ENCODE results near the gene STK32B.

Gene STK32B

GRCh38 chr4:5040856-5041620, 10.2 kb upstream of the STK32B start:
- TF ChIP-seq, protein P1, sequence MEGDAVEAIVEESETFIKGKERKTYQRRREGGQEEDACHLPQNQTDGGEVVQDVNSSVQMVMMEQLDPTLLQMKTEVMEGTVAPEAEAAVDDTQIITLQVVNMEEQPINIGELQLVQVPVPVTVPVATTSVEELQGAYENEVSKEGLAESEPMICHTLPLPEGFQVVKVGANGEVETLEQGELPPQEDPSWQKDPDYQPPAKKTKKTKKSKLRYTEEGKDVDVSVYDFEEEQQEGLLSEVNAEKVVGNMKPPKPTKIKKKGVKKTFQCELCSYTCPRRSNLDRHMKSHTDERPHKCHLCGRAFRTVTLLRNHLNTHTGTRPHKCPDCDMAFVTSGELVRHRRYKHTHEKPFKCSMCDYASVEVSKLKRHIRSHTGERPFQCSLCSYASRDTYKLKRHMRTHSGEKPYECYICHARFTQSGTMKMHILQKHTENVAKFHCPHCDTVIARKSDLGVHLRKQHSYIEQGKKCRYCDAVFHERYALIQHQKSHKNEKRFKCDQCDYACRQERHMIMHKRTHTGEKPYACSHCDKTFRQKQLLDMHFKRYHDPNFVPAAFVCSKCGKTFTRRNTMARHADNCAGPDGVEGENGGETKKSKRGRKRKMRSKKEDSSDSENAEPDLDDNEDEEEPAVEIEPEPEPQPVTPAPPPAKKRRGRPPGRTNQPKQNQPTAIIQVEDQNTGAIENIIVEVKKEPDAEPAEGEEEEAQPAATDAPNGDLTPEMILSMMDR (IDR thresholded peaks at IDR 0.05): no peak

GRCh38 chr4:5041699-5042098, 9.6 kb upstream of the STK32B start:
- Histone ChIP-seq H2AFZ (no peak overlapping the region), H3K4me2 (ENCODE audit: low read length) (no peak overlapping the region), H3K79me2 (no peaks in the 10 kb centered on the region), H3K9ac (no peak overlapping the region), H3K27me3 (ENCODE audit: control insufficient read depth, insufficient read depth, low read length) (no peaks in the 10 kb centered on the region), H3K4me1 (no peaks in the 10 kb centered on the region), H3K36me3 (ENCODE audit: control insufficient read depth, insufficient read depth, low read length) (no peaks in the 10 kb centered on the region), H3K27ac (no peak overlapping the region), H3K4me3 (ENCODE audit: low read depth, low read length) (no peak overlapping the region), H3K9me3 (ENCODE audit: control insufficient read depth, low read length) (no peaks in the 10 kb centered on the region)
- TF ChIP-seq, protein P1 (IDR thresholded peaks at IDR 0.05): no peak

More at GRCh38 chr4:5040856-5041620, 10.2 kb upstream of the STK32B start:
- no peaks in the 10 kb centered on the region for H3K9me3 ChIP-seq (ENCODE audit: control insufficient read depth, low read length)
- no peaks in the 10 kb centered on the region for H3K36me3 ChIP-seq (ENCODE audit: control insufficient read depth, insufficient read depth, low read length)
- H2AFZ ChIP-seq: no peak overlapping the region
- H3K79me2 ChIP-seq: no peaks in the 10 kb centered on the region
- H3K27ac ChIP-seq: no peak overlapping the region
- H3K9ac ChIP-seq: no peak overlapping the region
- no peaks in the 10 kb centered on the region for H3K27me3 ChIP-seq (ENCODE audit: control insufficient read depth, insufficient read depth, low read length)
- H3K4me2 ChIP-seq (ENCODE audit: low read length): no peak overlapping the region
- H3K4me3 ChIP-seq (ENCODE audit: low read depth, low read length): no peak overlapping the region
- H3K4me1 ChIP-seq: no peaks in the 10 kb centered on the region

- Histone ChIP-seq H3K4me2 (ENCODE audit: low read length) (no peak overlapping the region), H3K79me2 (no peaks in the 10 kb centered on the region), H3K4me1 (no peaks in the 10 kb centered on the region), H3K9ac (no peak overlapping the region), H3K27ac (no peak overlapping the region), H3K4me3 (ENCODE audit: low read depth, low read length) (no peak overlapping the region), H3K36me3 (ENCODE audit: control insufficient read depth, insufficient read depth, low read length) (no peaks in the 10 kb centered on the region), H3K27me3 (ENCODE audit: control insufficient read depth, insufficient read depth, low read length) (no peaks in the 10 kb centered on the region), H3K9me3 (ENCODE audit: control insufficient read depth, low read length) (no peaks in the 10 kb centered on the region), H2AFZ (no peak overlapping the region)
- TF ChIP-seq, protein P1 (IDR thresholded peaks at IDR 0.05): no peak
Observed at GRCh38 chr4:5043579-5043978, 7.7 kb upstream of the STK32B start.

DNA sequence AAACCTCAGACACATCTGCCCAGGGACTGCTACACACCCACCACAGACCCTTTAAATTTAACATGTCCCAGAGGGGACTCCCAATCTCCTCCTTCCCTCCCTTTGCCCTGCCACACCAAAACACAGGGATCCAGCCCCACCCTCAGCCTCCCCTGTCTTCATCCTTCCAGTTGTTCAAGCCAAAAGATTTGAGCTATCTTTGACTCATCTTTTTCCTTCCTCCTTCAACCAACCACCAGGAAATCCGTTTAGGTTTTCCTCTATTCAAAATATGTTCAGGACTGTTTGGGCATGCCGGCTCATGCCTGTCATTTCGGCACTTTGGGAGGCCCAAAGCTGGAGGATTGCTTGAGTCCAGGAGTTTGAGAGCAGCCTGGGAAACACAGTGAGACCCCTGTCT, 6.9 kb upstream of the STK32B start:
- Histone ChIP-seq H3K9ac (no peak overlapping the region), H3K4me3 (ENCODE audit: low read depth, low read length) (no peak overlapping the region), H3K9me3 (ENCODE audit: control insufficient read depth, low read length) (no peaks in the 10 kb centered on the region), H3K36me3 (ENCODE audit: control insufficient read depth, insufficient read depth, low read length) (no peaks in the 10 kb centered on the region), H3K27me3 (ENCODE audit: control insufficient read depth, insufficient read depth, low read length) (no peaks in the 10 kb centered on the region), H3K27ac (no peak overlapping the region), H2AFZ (no peak overlapping the region), H3K4me2 (ENCODE audit: low read length) (no peak overlapping the region), H3K4me1 (no peaks in the 10 kb centered on the region), H3K79me2 (no peaks in the 10 kb centered on the region)
- TF ChIP-seq, protein P1 (IDR thresholded peaks at IDR 0.05): no peak

DNA sequence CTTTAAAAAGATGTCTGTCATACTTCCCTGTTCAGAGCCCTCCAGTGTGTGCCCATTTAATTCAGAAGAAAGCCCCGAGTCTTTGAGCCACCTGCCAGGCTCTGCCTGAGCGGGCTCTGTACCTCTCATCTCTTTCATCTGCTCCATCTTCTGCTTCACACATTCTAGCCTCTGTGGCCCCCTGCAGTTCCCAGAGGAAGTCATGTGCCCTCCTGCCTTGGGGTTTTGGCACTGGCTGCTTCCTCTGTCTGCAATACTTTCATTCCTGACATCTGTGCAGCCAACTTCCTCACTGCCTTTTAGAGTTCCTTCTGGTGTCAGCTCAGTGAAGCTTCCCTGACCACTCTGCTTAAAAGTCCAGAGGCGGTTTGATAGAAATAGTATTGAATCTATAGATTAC, 6.2 kb upstream of the STK32B start:
- no peak overlapping the region for H3K27ac ChIP-seq
- H3K27me3 ChIP-seq (ENCODE audit: control insufficient read depth, insufficient read depth, low read length): no peaks in the 10 kb centered on the region
- no peak overlapping the region for H3K4me2 ChIP-seq (ENCODE audit: low read length)
- no peaks in the 10 kb centered on the region for H3K4me1 ChIP-seq
- H3K36me3 ChIP-seq (ENCODE audit: control insufficient read depth, insufficient read depth, low read length): no peaks in the 10 kb centered on the region
- TF ChIP-seq, protein P1 (IDR thresholded peaks at IDR 0.05): no peak
- H2AFZ ChIP-seq: no peak overlapping the region
- no peak overlapping the region for H3K9ac ChIP-seq
- no peaks in the 10 kb centered on the region for H3K9me3 ChIP-seq (ENCODE audit: control insufficient read depth, low read length)
- no peak overlapping the region for H3K4me3 ChIP-seq (ENCODE audit: low read depth, low read length)
- H3K79me2 ChIP-seq: no peaks in the 10 kb centered on the region
